ENCODE measurements around the gene COL25A1.
"Not testable (repeated sequence)": the region's sequence is repeated elsewhere in the genome, so short reads cannot be mapped to it uniquely, and the experiment has no call there.

The COL25A1 gene

GRCh38 chr4:109020861-109021260, 281.6 kb downstream of the COL25A1 start:
- no peak for DNase-seq (ENCODE audit: extremely low read depth in 1 of 2, low read depth in 1 of 2)

GRCh38 chr4:109016200-109016599, 286.3 kb downstream of the COL25A1 start:
- DNase-seq (ENCODE audit: extremely low read depth in 1 of 2, low read depth in 1 of 2), result no peak

GRCh38 chr4:109015413-109015810, 287.0 kb downstream of the COL25A1 start:
- DNase-seq (ENCODE audit: extremely low read depth in 1 of 2, low read depth in 1 of 2), result no peak

GRCh38 chr4:109014593-109015412, 287.7 kb downstream of the COL25A1 start:
- DNase-seq (ENCODE audit: extremely low read depth in 1 of 2, low read depth in 1 of 2), result no peak

GRCh38 chr4:109012286-109012880, 290.1 kb downstream of the COL25A1 start:
- DNase-seq (ENCODE audit: extremely low read depth in 1 of 2, low read depth in 1 of 2), result no peak

- DNase-seq (ENCODE audit: extremely low read depth in 1 of 2, low read depth in 1 of 2), result no peak
Measured at GRCh38 chr4:109011241-109012026, 291.0 kb downstream of the COL25A1 start.

- DNase-seq (ENCODE audit: extremely low read depth in 1 of 2, low read depth in 1 of 2), result no peak
Measured at GRCh38 chr4:109010521-109010920, 291.9 kb downstream of the COL25A1 start.

GRCh38 chr4:109009909-109010308, 292.5 kb downstream of the COL25A1 start:
- DNase-seq (ENCODE audit: extremely low read depth in 1 of 2, low read depth in 1 of 2), result no peak

- no peak for DNase-seq (ENCODE audit: extremely low read depth in 1 of 2, low read depth in 1 of 2)
Measured at GRCh38 chr4:109007976-109008375, 294.5 kb downstream of the COL25A1 start.

GRCh38 chr4:109005523-109005922, 296.9 kb downstream of the COL25A1 start:
- DNase-seq (ENCODE audit: extremely low read depth in 1 of 2, low read depth in 1 of 2), result no peak

- DNase-seq (ENCODE audit: extremely low read depth in 1 of 2, low read depth in 1 of 2), result no peak
Measured at GRCh38 chr4:109004418-109004817, 298.0 kb downstream of the COL25A1 start.

- no peak for DNase-seq (ENCODE audit: extremely low read depth in 1 of 2, low read depth in 1 of 2)
Measured at GRCh38 chr4:109003964-109004363, 298.5 kb downstream of the COL25A1 start.

GRCh38 chr4:108991551-108992328, 310.7 kb downstream of the COL25A1 start:
- DNase-seq (ENCODE audit: extremely low read depth in 1 of 2, low read depth in 1 of 2), result no peak

GRCh38 chr4:108988464-108989195, 313.8 kb downstream of the COL25A1 start:
- DNase-seq (ENCODE audit: extremely low read depth in 1 of 2, low read depth in 1 of 2), result no peak

- DNase-seq (ENCODE audit: extremely low read depth in 1 of 2, low read depth in 1 of 2), result not testable (repeated sequence)
Measured at GRCh38 chr4:108984495-108984894, 318.0 kb downstream of the COL25A1 start.

GRCh38 chr4:108982402-108983185, 319.9 kb downstream of the COL25A1 start:
- no peak for DNase-seq (ENCODE audit: extremely low read depth in 1 of 2, low read depth in 1 of 2)

- DNase-seq (ENCODE audit: extremely low read depth in 1 of 2, low read depth in 1 of 2), result no peak
Measured at GRCh38 chr4:108980455-108981239, 321.8 kb downstream of the COL25A1 start.

GRCh38 chr4:108979759-108980158, 322.7 kb downstream of the COL25A1 start:
- no peak for DNase-seq (ENCODE audit: extremely low read depth in 1 of 2, low read depth in 1 of 2)

- DNase-seq (ENCODE audit: extremely low read depth in 1 of 2, low read depth in 1 of 2), result no peak
Measured at GRCh38 chr4:108978066-108978465, 324.4 kb downstream of the COL25A1 start.

All from stimulated activated CD8-positive, alpha-beta memory T cell treated with anti-CD3 and anti-CD28 coated beads, Interleukin-7, amount 100 ng/mL, for 48 hours (primary cell).